ENCODE results near the gene COL5A1. TPM values are rescaled to one million over a fixed set of nuclear protein-coding genes. Genes with fewer than 3 reads are reported as not detected.

COL5A1 gene
- total RNA-seq, 1 experiment from 2014 or later, result 9.5 TPM

GRCh38 chr9:134600371-134600770 is 41.2 kb upstream of the COL5A1 start:
- no peaks in the 10 kb centered on the region for H4K20me1 ChIP-seq (ENCODE audit: control insufficient read depth, insufficient read depth, insufficient read length)
- H2BK5ac ChIP-seq (ENCODE audit: insufficient read length, low read length), result no peak overlapping the region
- no peak overlapping the region for H3K23ac ChIP-seq (ENCODE audit: insufficient read length, low read depth, low read length)
- H3K18ac ChIP-seq (ENCODE audit: insufficient read length, low read depth, low read length), result no peak overlapping the region
- H4K5ac ChIP-seq (ENCODE audit: insufficient read length, low read depth, low read length), result no peak overlapping the region
- H3K4me3 Mint-ChIP-seq, result no peak overlapping the region
- no peaks in the 10 kb centered on the region for H3K27me3 ChIP-seq (ENCODE audit: insufficient read depth, low read length)
- H3K9me3 Mint-ChIP-seq, result peaks cover 0 to 2% of the 10 kb centered on the region in 2 experiments; a peak in 2 of 5 replicates
- no peak overlapping the region for H2AFZ ChIP-seq (ENCODE audit: low read length)
- no peak overlapping the region for H3T11ph ChIP-seq (ENCODE audit: low read length)
- no peak overlapping the region for H3K56ac ChIP-seq (ENCODE audit: insufficient read length, low read depth, low read length)
- no peak overlapping the region for H2BK20ac ChIP-seq (ENCODE audit: low read depth, low read length, poor library complexity, severe bottlenecking)
- WGBS (ENCODE audit: extremely low coverage, insufficient read length, low lambda C conversion rate), result no CpG with 5 or more reads among the region's 6 CpGs
- H4K91ac ChIP-seq (ENCODE audit: insufficient read length, low read depth, low read length), result no peak overlapping the region
- H3K27ac ChIP-seq (ENCODE audit: insufficient read length, low read depth, low read length), result no peak overlapping the region
- H2BK12ac ChIP-seq (ENCODE audit: insufficient read length, low read depth, low read length), result no peak overlapping the region
- peaks cover 2% of the 10 kb centered on the region for H3K27me3 Mint-ChIP-seq (ENCODE audit: low read depth)
- no peak overlapping the region for H2BK120ac ChIP-seq (ENCODE audit: low read depth, low read length, poor library complexity, severe bottlenecking)
- H3K23me2 ChIP-seq (ENCODE audit: insufficient read length, low read depth, low read length, poor library complexity, severe bottlenecking), result no peaks in the 10 kb centered on the region
- no peak overlapping the region for H2AK5ac ChIP-seq (ENCODE audit: insufficient read length, low read length)
- TF ChIP-seq CTCF (conservative IDR thresholded peaks at IDR 0.05), result no peak
- no peak overlapping the region for H3K27ac Mint-ChIP-seq
- H2BK15ac ChIP-seq (ENCODE audit: low read depth, low read length), result no peak overlapping the region
- H3K14ac ChIP-seq (ENCODE audit: insufficient read depth, low read length), result no peak overlapping the region
- no peak overlapping the region for H3K9ac ChIP-seq (ENCODE audit: extremely low read depth, insufficient read length, low read length)
- no peaks in the 10 kb centered on the region for H3K4me1 ChIP-seq (ENCODE audit: insufficient read depth, low read length)
- H4K8ac ChIP-seq (replicated peaks; ENCODE audit: insufficient read length, low read depth, low read length), result no peak overlapping the region
- no peak for DNase-seq
- H3K4me1 Mint-ChIP-seq, result 0 out of 4 replicates have a peak, but pooled peaks cover 0 to 2% of the 10 kb centered on the region in 2 experiments
- no peaks in the 10 kb centered on the region for H3K79me1 ChIP-seq (ENCODE audit: insufficient read depth, low read depth, low read length, poor library complexity, severe bottlenecking)
- no peaks in the 10 kb centered on the region for H3K36me3 Mint-ChIP-seq (ENCODE audit: insufficient read depth in 1 of 3, low read depth in 3 of 3)
- no peak overlapping the region for H3K4me2 ChIP-seq (ENCODE audit: insufficient read depth, insufficient read length, low read length)
- no peak overlapping the region for H3K4ac ChIP-seq (ENCODE audit: low read depth, low read length)
- no peaks in the 10 kb centered on the region for H3K79me2 ChIP-seq (ENCODE audit: insufficient read depth, low read length)
- H3K9me3 ChIP-seq (ENCODE audit: control insufficient read depth, low read depth, low read length), result no peaks in the 10 kb centered on the region
